Erythroblast (primary cell): ENCODE results near the gene BBC3.

ENCODE experiments used
- GATA1 ChIP-seq: IDR thresholded peaks from 2 replicates; pipeline ENCODE4 v1.6.1; 2011; ENCODE audit warnings: low read depth, mild to moderate bottlenecking, control low read depth, low read length, moderate library complexity
- POLR2A ChIP-seq: IDR thresholded peaks from 2 replicates; pipeline ENCODE4 v1.6.1; 2011; ENCODE audit warnings: mild to moderate bottlenecking, low read length

DNA sequence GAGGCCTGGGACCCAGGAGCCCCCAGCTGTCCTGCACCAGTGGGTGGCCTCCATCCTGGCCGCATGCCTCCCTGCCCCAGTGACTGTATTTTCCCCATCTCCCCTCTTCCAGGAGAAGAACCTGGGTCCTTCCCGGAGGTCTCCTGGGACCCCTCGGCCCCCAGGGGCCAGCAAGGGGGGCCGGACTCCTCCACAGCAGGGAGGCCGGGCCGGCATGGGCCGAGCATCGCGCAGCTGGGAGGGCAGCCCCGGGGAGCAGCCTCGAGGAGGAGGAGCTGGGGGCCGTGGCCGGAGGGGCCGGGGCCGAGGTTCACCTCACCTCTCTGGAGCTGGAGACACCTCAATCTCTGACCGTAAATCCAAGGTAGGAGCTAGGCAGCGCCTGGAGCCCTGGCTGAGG, 29.5 kb upstream of the BBC3 start:
- TF ChIP-seq POLR2A = no peak
- TF ChIP-seq GATA1 = no peak
